Progenitor cell of endocrine pancreas (in vitro differentiated cells): ENCODE data around the gene NOP16. TPM values are rescaled to one million over a fixed set of nuclear protein-coding genes. Genes with fewer than 3 reads are reported as not detected.

ENCODE experiments used
- DNase-seq: peaks from one replicate; pipeline ENCODE4 v3.0.0; 2021; ENCODE audit warnings: low spot score; ENCODE audit not compliant: unreplicated experiment
- H3K27ac Mint-ChIP-seq: 2 replicates; pipeline ENCODE4 v1.8.0; 2021; ENCODE audit warnings: mild to moderate bottlenecking, moderate library complexity, mixed read lengths
- H3K27me3 Mint-ChIP-seq: 2 replicates; pipeline ENCODE4 v1.8.0; 2021; ENCODE audit warnings: mixed read lengths
- H3K36me3 Mint-ChIP-seq: 2 replicates; pipeline ENCODE4 v1.8.0; 2022; ENCODE audit warnings: mixed read lengths; ENCODE audit not compliant: insufficient read depth
- H3K4me1 Mint-ChIP-seq: 2 replicates; pipeline ENCODE4 v1.8.0; 2021; ENCODE audit warnings: low read depth, mixed read lengths
- H3K4me3 Mint-ChIP-seq: 2 replicates; pipeline ENCODE4 v1.8.0; 2021; ENCODE audit warnings: low read depth, mild to moderate bottlenecking, moderate library complexity, mixed read lengths
- H3K9me3 Mint-ChIP-seq: 2 replicates; pipeline ENCODE4 v1.8.0; 2021; ENCODE audit warnings: low read depth, mixed read lengths
- CTCF ChIP-seq: fragments of 200-600 bp; sonication (generic); IDR thresholded peaks from one replicate; pipeline ENCODE4 v1.5.0; 2021; ENCODE audit warnings: antibody characterized with exemption, mild to moderate bottlenecking; ENCODE audit not compliant: unreplicated experiment
- total RNA-seq: library from RNA; stranded (reverse); gene quantifications from 2 replicates; pipeline ENCODE4 v1.2.1, GENCODE V29; 2021

NOP16 gene
- total RNA-seq, 1 donor from 2014 or later = 21.9 TPM

- peaks cover 16% of the 10 kb centered on the region for H3K9me3 Mint-ChIP-seq
- no peak overlapping the region for H3K27ac Mint-ChIP-seq
- no peak for DNase-seq
- H3K27me3 Mint-ChIP-seq = no peaks in the 10 kb centered on the region
- TF ChIP-seq CTCF = no peak
- H3K4me1 Mint-ChIP-seq = no peaks in the 10 kb centered on the region
- H3K36me3 Mint-ChIP-seq = peaks cover 1% of the 10 kb centered on the region
- H3K4me3 Mint-ChIP-seq = no peak overlapping the region
Observed at GRCh38 chr5:176420086-176420485, 31.7 kb upstream of the NOP16 start.

- no peak for DNase-seq
- Mint-ChIP-seq H3K27ac (peak overlapping the region; percentile 79), H3K27me3 (no peaks in the 10 kb centered on the region), H3K36me3 (peaks cover 1% of the 10 kb centered on the region), H3K4me1 (no peaks in the 10 kb centered on the region), H3K9me3 (peaks cover 16% of the 10 kb centered on the region), H3K4me3 (no peak overlapping the region)
- TF ChIP-seq CTCF = no peak
Observed at GRCh38 chr5:176418251-176418650, 29.9 kb upstream of the NOP16 start.

GRCh38 chr5:176416965-176417364, 28.6 kb upstream of the NOP16 start:
- Mint-ChIP-seq H3K4me3 (peak overlapping the region; percentile 56), H3K9me3 (peaks cover 11% of the 10 kb centered on the region), H3K36me3 (peaks cover 1% of the 10 kb centered on the region), H3K27ac (peak overlapping the region; percentile 56), H3K27me3 (no peaks in the 10 kb centered on the region), H3K4me1 (no peaks in the 10 kb centered on the region)
- no peak for DNase-seq
- no peak for TF ChIP-seq CTCF

- peak within 1 kb of the TSS; percentile 72 for H3K4me3 Mint-ChIP-seq
- peak; percentile 81 for TF ChIP-seq CTCF
- peak; percentile 91 for DNase-seq
- H3K27me3 Mint-ChIP-seq = no peaks in the 10 kb centered on the region
- peaks cover 1% of the 10 kb centered on the region for H3K36me3 Mint-ChIP-seq
- no peaks in the 10 kb centered on the region for H3K4me1 Mint-ChIP-seq
- H3K27ac Mint-ChIP-seq = peak within 1 kb of the TSS; percentile 67
- H3K9me3 Mint-ChIP-seq = peaks cover 8% of the 10 kb centered on the region
Observed at GRCh38 chr5:176415952-176416924, 27.8 kb upstream of the NOP16 start, which contains the start of gene CLTB. CLTB (minus strand) TSS chr5:176416539; CDS start chr5:176416363, 176 bp downstream.

- no peaks in the 10 kb centered on the region for H3K36me3 Mint-ChIP-seq
- peak overlapping the region; percentile 72 for H3K4me3 Mint-ChIP-seq
- peaks cover 3% of the 10 kb centered on the region for H3K9me3 Mint-ChIP-seq
- no peak for TF ChIP-seq CTCF
- H3K4me1 Mint-ChIP-seq = no peaks in the 10 kb centered on the region
- DNase-seq = no peak
- H3K27ac Mint-ChIP-seq = peak overlapping the region; percentile 67
- H3K27me3 Mint-ChIP-seq = no peaks in the 10 kb centered on the region
Observed at GRCh38 chr5:176415240-176415951, 27.0 kb upstream of the NOP16 start.
